Measurements from ENCODE around the gene TNRC6A.

The TNRC6A gene

DNA sequence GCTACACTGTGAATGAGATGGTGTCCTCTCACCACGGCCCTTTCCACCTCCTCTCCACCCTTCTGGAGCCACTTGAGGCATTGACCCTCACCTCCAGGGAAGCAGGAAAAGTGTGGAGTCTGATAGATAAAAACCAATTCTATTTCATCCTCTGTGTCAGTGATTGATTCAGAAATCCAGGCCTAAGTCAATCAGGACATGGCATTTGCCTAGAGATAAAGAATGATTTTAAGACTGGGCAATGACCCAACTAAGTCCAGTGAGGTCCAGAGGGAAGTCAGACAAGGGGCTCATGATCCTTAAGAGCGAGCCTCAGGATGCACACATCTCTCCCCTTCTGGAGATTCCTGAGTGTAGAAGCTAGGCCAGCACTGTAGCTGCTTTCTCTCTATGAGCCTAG is 41.1 kb upstream of the TNRC6A start:
- TF ChIP-seq YY1 (IDR thresholded peaks at IDR 0.05; ENCODE audit: insufficient read depth, insufficient read length): no peak
- DNase-seq (ENCODE audit: low read depth, low spot score): no peak
- H3K4me1 ChIP-seq (ENCODE audit: insufficient read depth, insufficient read length): peaks cover 2% of the 10 kb centered on the region
- no peak overlapping the region for H3K4me3 ChIP-seq (ENCODE audit: insufficient read length, low read depth)
- H3K36me3 ChIP-seq (ENCODE audit: insufficient read depth, insufficient read length, low read length): no peaks in the 10 kb centered on the region
- no peak overlapping the region for H3K9ac ChIP-seq (ENCODE audit: insufficient read length, low read depth)
- H3K9me3 ChIP-seq (ENCODE audit: insufficient read depth, low read length): no peaks in the 10 kb centered on the region
- H3K27me3 ChIP-seq (ENCODE audit: insufficient read depth, insufficient read length): no peaks in the 10 kb centered on the region

DNA sequence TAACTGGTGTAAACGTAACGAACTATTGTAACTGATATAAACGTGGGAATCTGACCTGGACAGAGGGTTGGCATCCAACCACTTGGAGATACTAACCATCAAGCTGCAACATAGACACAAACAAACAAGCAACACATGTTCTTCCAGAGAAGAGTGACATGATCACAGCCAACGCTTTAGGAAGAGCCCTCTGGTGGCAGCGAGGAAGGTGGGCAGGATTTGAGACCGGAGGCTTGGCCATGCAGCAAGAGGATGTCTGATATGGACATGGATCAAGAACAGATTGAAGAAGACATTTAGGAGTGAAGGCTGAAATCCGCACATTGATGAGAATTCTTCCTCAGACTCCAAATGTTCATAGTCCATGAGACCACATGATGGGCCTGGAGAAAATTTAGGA is 40.3 kb upstream of the TNRC6A start:
- TF ChIP-seq ZNF274 (IDR thresholded peaks at IDR 0.05; ENCODE audit: low read depth, low read length) (no peak), SUZ12 (IDR thresholded peaks at IDR 0.05; ENCODE audit: extremely low read depth, insufficient read depth, insufficient read length) (no peak), YY1 (IDR thresholded peaks at IDR 0.05; ENCODE audit: insufficient read depth, insufficient read length) (no peak)
- Histone ChIP-seq H3K4me3 (ENCODE audit: insufficient read length, low read depth) (no peak overlapping the region), H3K27me3 (ENCODE audit: insufficient read depth, insufficient read length) (no peaks in the 10 kb centered on the region), H3K36me3 (ENCODE audit: insufficient read depth, insufficient read length, low read length) (no peaks in the 10 kb centered on the region), H3K9me3 (ENCODE audit: insufficient read depth, low read length) (no peaks in the 10 kb centered on the region), H3K4me1 (ENCODE audit: insufficient read depth, insufficient read length) (peaks cover 2% of the 10 kb centered on the region), H3K9ac (ENCODE audit: insufficient read length, low read depth) (no peak overlapping the region)
- no peak for DNase-seq (ENCODE audit: low read depth, low spot score)

DNA sequence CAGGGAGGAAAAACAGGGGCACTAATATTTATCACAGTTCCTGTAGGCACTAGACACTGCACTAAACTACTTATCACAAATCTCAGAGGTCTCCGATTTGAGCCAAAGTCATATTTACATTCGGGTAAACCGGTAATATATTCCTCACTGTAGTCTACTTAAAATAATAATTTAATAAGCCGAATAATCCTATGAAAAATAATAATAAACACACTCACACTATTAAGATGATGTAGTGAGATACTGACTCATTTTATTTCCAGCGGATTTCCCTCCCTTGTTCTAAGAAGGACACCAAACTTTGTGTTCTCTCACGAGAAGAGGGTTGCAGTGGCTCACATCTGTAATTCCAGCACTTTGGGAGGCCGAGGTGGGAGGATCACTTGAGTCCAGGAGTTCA is 36.6 kb upstream of the TNRC6A start:
- no peaks in the 10 kb centered on the region for H3K36me3 ChIP-seq (ENCODE audit: insufficient read depth, insufficient read length, low read length)
- DNase-seq (ENCODE audit: low read depth, low spot score): no peak
- H3K4me3 ChIP-seq (ENCODE audit: insufficient read length, low read depth): no peak overlapping the region
- no peaks in the 10 kb centered on the region for H3K4me1 ChIP-seq (ENCODE audit: insufficient read depth, insufficient read length)
- no peaks in the 10 kb centered on the region for H3K9me3 ChIP-seq (ENCODE audit: insufficient read depth, low read length)
- no peak overlapping the region for H3K9ac ChIP-seq (ENCODE audit: insufficient read length, low read depth)
- TF ChIP-seq SUZ12 (IDR thresholded peaks at IDR 0.05; ENCODE audit: extremely low read depth, insufficient read depth, insufficient read length): no peak
- TF ChIP-seq ZNF274 (IDR thresholded peaks at IDR 0.05; ENCODE audit: low read depth, low read length): no peak
- TF ChIP-seq YY1 (IDR thresholded peaks at IDR 0.05; ENCODE audit: insufficient read depth, insufficient read length): no peak
- H3K27me3 ChIP-seq (ENCODE audit: insufficient read depth, insufficient read length): no peaks in the 10 kb centered on the region

DNA sequence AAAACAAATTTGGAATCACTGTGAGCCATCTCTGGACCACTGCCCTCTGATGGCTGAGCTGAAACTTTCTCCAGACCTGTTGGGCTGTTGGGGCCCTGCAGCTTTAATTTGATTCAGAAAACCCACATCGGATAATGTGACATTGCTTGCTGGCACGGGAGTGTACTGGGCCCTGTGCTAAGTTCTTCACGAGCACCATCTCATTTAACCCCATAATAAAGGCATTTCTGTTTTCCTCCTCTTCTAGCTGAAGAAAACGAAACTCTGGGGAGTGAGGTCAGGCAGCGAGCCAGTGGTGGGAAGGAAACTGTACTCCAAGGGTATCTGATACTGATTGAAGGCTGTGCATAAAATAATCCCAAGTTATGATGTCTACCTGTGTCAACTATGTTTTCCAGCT is 34.5 kb upstream of the TNRC6A start:
- Histone ChIP-seq H3K4me1 (ENCODE audit: insufficient read depth, insufficient read length) (no peaks in the 10 kb centered on the region), H3K36me3 (ENCODE audit: insufficient read depth, insufficient read length, low read length) (no peaks in the 10 kb centered on the region), H3K27me3 (ENCODE audit: insufficient read depth, insufficient read length) (no peaks in the 10 kb centered on the region), H3K9ac (ENCODE audit: insufficient read length, low read depth) (no peak overlapping the region), H3K9me3 (ENCODE audit: insufficient read depth, low read length) (no peaks in the 10 kb centered on the region), H3K4me3 (ENCODE audit: insufficient read length, low read depth) (no peak overlapping the region)
- no peak for TF ChIP-seq ZNF274 (IDR thresholded peaks at IDR 0.05; ENCODE audit: low read depth, low read length)
- no peak for DNase-seq (ENCODE audit: low read depth, low spot score)

DNA sequence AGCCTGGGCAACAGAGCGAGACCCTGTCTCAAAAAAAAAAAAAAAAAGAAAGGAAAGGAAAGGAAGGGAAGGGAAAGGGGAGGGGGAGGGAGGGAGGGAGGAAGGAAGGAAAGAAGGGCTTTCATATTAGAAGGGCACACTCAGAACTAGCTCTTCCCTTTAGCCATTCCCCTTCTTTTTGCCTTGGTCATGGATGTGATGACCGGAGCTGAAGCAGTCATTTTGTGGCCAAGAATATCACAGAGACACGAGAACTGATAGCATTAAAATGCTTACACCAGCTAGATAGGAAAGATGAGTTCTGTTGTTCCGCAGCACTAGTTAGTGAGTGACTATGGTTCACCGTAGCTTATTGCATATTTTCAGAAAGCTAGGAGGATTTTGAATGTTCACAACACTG is 32.8 kb upstream of the TNRC6A start:
- Histone ChIP-seq H3K27me3 (ENCODE audit: insufficient read depth, insufficient read length) (no peaks in the 10 kb centered on the region), H3K9ac (ENCODE audit: insufficient read length, low read depth) (no peak overlapping the region), H3K9me3 (ENCODE audit: insufficient read depth, low read length) (no peaks in the 10 kb centered on the region), H3K36me3 (ENCODE audit: insufficient read depth, insufficient read length, low read length) (no peaks in the 10 kb centered on the region), H3K4me3 (ENCODE audit: insufficient read length, low read depth) (no peak overlapping the region), H3K4me1 (ENCODE audit: insufficient read depth, insufficient read length) (peaks cover 3% of the 10 kb centered on the region)
- no peak for DNase-seq (ENCODE audit: low read depth, low spot score)
- TF ChIP-seq SUZ12 (IDR thresholded peaks at IDR 0.05; ENCODE audit: extremely low read depth, insufficient read depth, insufficient read length): no peak
- no peak for TF ChIP-seq YY1 (IDR thresholded peaks at IDR 0.05; ENCODE audit: insufficient read depth, insufficient read length)
- no peak for TF ChIP-seq ZNF274 (IDR thresholded peaks at IDR 0.05; ENCODE audit: low read depth, low read length)

DNA sequence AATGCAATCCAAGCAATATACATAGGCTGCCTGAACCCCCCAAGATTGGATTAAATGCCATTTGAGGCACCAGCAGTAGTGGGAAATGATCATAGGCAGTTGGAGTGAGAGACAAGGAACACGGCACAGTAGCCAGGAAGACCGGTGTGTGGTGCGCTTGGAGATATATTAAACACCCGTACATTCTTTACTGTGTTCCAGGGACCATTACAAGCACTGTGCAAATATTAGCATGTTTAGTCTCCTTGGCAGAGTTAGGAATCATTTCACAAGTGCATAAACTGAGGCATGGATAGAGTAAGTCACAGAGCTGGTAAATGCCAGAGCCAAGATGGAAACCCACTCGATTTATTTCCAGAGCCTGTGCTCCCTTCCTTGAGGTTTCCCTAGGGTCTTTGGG is 31.1 kb upstream of the TNRC6A start:
- TF ChIP-seq YY1 (IDR thresholded peaks at IDR 0.05; ENCODE audit: insufficient read depth, insufficient read length): no peak
- no peak for TF ChIP-seq ZNF274 (IDR thresholded peaks at IDR 0.05; ENCODE audit: low read depth, low read length)
- no peak for TF ChIP-seq SUZ12 (IDR thresholded peaks at IDR 0.05; ENCODE audit: extremely low read depth, insufficient read depth, insufficient read length)
- H3K9me3 ChIP-seq (ENCODE audit: insufficient read depth, low read length): no peaks in the 10 kb centered on the region
- DNase-seq (ENCODE audit: low read depth, low spot score): no peak

DNA sequence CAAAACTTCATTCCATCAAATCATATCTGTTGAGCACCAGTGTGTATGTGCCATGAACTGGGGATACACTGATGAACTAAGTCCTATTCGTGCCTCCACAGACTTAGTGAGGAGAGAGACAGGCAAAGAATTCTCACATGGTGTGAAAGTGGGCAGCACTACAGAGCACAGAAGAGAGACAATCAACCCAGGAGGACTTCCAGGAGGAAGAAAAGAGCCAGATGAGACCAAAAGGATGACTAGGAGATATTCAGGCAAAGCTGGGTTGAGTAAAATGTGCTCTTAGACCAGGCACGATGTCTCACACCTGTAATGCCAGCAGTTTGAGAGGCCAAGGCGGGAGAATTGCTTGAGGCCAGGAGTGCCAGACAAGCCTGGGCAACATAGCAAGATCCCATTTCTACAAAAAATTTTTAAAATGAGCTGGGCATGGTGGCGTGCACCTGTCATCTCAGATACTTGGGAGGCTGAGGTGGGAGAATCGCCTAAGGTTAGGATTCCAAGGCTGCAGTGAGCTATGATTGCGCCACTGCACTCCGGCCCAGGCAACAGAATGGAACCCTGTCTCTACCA is 30.2 kb upstream of the TNRC6A start:
- Histone ChIP-seq H3K27me3 (ENCODE audit: insufficient read depth, insufficient read length) (no peaks in the 10 kb centered on the region), H3K9me3 (ENCODE audit: insufficient read depth, low read length) (no peaks in the 10 kb centered on the region), H3K36me3 (ENCODE audit: insufficient read depth, insufficient read length, low read length) (no peaks in the 10 kb centered on the region), H3K4me1 (ENCODE audit: insufficient read depth, insufficient read length) (peaks cover 3% of the 10 kb centered on the region), H3K9ac (ENCODE audit: insufficient read length, low read depth) (no peak overlapping the region), H3K4me3 (ENCODE audit: insufficient read length, low read depth) (no peak overlapping the region)
- TF ChIP-seq ZNF274 (IDR thresholded peaks at IDR 0.05; ENCODE audit: low read depth, low read length): no peak
- TF ChIP-seq SUZ12 (IDR thresholded peaks at IDR 0.05; ENCODE audit: extremely low read depth, insufficient read depth, insufficient read length): no peak
- no peak for TF ChIP-seq YY1 (IDR thresholded peaks at IDR 0.05; ENCODE audit: insufficient read depth, insufficient read length)
- no peak for DNase-seq (ENCODE audit: low read depth, low spot score)

More for the DNA sequence above, 31.1 kb upstream of the TNRC6A start:
- Histone ChIP-seq H3K9ac (ENCODE audit: insufficient read length, low read depth) (no peak overlapping the region), H3K36me3 (ENCODE audit: insufficient read depth, insufficient read length, low read length) (no peaks in the 10 kb centered on the region), H3K4me3 (ENCODE audit: insufficient read length, low read depth) (no peak overlapping the region), H3K27me3 (ENCODE audit: insufficient read depth, insufficient read length) (no peaks in the 10 kb centered on the region), H3K4me1 (ENCODE audit: insufficient read depth, insufficient read length) (peaks cover 3% of the 10 kb centered on the region)

Measured in NT2/D1 (cell line).